ENCODE data around the gene FAM20C.
"Not testable (repeated sequence)": the region's sequence is repeated elsewhere in the genome, so short reads cannot be mapped to it uniquely, and the experiment has no call there.

FAM20C gene

DNA sequence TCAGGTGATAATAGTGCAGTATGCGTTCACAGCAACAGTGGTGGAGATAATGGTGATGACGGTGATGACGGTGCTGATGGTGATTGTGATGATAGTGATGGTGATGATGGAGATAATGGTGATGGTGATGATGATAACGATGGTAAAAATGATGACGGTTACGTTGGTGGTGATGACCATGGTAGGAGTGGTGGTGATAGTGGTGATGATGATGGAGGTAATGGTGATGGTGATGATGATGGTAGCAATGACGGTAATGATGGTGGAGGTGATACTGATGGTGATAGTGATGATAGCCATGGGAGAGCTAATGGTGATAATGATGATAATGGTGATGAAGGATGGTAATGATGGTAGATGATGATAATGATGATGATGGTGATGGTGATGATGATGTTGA lies 45.0 kb downstream of the FAM20C start:
- in situ Hi-C loops (cut with MboI; ENCODE audit: low sequenced_read_pairs) = no loop called here

DNA sequence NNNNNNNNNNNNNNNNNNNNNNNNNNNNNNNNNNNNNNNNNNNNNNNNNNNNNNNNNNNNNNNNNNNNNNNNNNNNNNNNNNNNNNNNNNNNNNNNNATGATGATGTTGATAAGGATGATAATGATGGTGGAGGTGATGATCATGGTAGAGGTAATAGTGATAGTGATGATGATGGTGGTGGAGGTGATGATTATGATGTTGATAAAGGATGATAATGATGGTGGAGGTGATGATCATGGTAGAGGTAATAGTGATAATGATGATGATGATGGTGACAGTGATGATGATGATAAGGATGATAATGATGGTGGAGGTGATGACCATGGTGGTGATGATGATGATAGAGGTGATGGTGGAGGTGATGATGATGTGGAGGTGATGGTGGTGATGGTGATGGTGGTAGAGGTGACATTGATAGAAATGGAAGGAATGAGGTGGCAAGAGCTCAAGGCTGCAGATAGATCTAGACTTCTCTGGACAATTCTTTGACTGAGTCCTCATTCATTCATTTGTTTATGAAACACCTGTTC lies 47.8 kb downstream of the FAM20C start:
- in situ Hi-C loops (cut with MboI; ENCODE audit: low sequenced_read_pairs) = no loop called here

DNA sequence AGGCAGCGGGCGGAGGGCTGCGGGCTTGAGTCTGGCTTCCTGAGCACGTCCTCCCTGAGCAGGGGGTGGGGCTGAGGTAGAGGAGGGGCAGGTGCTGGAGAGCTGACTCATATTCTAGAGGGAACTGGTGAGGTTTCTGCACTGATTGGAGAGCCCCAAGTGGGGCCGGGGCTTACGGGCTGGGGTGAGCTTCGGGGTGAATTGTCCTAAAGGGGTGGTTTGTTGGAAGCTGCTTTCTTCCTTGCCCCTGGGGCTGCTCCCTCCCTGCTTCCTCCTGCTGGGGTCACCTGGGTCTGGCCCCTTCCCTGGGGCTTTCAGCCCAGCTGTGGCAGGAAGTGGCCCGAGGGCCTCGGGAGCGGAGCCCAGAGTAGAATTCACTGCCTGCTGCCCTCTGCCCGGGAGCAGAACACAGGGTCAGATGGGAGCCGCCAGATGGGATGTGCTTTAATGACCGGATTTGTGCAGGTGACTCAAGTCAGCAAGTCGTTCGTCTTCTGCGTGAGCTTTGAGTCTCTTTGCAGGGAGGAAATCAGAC lies 48.6 kb downstream of the FAM20C start:
- in situ Hi-C loops (cut with MboI; ENCODE audit: low sequenced_read_pairs) = no loop called here

DNA sequence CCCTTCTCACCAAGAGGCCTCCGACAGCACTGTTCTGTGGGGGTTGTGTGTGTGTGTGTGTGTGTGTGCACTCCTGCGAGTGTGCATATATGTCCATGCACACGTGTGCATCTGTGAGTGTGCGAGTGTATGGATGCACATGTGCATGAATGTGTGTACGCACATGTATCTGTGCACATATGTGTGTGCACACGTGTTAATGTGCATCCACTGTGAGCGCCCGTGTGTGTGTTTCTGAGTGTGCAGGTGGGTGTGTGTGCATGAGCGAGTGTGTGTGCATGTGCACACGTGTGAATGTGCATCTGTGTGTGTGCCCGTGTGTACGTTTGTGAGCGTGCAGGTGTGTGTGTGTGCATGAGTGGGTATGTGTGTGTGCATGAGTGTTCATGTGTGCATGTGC lies 49.1 kb downstream of the FAM20C start:
- in situ Hi-C loops (cut with MboI; ENCODE audit: low sequenced_read_pairs) = no loop called here

DNA sequence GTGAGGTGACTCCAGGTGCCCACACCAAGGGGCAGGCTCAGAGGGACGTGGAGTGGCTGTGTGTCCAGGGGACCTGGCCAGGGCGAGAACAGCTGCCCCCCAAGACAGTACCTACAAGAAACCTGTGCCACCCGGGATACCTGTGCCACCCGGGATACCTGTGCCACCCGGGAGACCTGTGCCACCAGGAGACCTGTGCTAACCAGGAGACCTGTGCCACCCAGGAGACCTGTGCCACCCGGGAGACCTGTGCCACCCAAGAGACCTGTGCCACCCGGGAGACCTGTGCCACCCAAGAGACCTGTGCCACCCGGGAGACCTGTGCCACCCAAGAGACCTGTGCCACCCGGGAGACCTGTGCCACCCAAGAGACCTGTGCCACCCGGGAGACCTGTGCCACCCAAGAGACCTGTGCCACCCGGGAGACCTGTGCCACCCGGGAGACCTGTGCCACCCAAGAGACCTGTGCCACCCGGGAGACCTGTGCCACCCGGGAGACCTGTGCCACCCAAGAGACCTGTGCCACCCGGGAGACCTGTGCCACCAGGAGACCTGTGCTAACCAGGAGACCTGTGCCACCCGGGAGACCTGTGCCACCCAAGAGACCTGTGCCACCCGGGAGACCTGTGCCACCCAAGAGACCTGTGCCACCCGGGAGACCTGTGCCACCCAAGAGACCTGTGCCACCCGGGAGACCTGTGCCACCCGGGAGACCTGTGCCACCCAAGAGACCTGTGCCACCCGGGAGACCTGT lies 50.6 kb downstream of the FAM20C start:
- in situ Hi-C loops (cut with MboI; ENCODE audit: low sequenced_read_pairs) = not testable (repeated sequence)

DNA sequence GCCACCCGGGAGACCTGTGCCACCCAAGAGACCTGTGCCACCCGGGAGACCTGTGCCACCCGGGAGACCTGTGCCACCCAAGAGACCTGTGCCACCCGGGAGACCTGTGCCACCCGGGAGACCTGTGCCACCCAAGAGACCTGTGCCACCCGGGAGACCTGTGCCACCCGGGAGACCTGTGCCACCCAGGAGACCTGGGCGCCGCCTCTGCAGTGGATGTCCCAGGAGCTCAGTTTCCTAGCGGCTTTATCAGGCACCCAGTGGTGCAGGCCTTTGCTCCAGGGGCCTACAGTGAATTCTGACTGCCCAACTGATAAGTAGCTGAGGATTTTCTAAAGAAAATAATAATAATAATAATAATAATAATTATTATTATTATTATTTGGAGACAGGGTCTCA lies 51.2 kb downstream of the FAM20C start:
- in situ Hi-C loops (cut with MboI; ENCODE audit: low sequenced_read_pairs) = not testable (repeated sequence)

DNA sequence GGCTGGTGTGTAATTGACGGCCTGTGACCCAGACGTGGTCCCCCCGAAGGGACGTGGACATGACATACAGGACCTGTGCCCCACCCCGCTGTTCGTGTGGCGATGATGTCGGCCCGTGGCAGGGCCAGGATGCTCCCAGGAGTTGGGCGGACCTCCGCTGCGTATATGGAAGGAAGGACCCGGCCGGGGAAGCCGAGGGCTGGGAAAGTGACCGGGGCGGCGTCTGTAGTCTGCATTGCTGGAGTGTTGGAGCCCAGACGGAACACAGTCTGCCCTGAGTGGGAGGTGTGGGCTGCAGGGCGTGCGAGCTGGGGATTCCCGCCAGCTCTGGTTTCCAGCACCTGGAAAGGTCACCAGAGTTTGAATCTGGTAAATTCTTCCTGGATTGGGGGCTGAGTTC lies 52.6 kb downstream of the FAM20C start:
- in situ Hi-C loops (cut with MboI; ENCODE audit: low sequenced_read_pairs) = no loop called here

DNA sequence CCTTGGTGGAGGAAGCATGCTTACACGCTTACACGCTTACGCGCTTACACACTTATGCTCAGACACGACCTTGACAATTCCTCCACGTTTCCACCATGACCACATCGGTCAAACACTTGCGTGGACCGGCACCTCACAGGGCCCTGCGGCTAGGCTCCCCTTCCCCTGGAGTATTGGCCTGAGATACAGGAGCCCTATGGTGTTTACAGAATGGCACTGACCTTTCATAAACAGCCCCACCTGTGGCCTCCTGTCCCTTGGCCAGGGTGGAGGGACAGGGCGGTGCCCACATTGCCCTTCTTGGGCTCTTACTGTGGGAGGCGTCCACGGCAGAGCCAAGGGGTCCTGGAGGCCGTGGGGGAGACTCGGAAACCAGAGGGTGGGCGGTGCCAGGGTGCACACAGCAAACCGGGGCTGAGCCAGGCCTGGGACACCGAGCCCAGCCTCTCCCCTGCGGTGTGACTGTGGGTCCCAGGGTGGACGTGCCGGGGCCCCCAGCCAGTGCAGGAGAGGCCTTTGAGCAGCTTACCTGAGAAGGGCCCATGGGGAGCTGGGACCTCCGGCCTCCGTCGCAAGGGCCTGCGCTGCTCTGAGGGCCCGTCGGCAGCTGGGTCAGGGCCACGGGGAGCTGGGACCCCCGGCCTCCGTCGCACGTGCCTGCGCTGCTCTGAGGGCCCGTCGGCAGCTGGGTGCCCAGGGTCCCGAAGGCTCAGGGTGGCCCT lies 53.4 kb downstream of the FAM20C start:
- in situ Hi-C loops (cut with MboI; ENCODE audit: low sequenced_read_pairs) = no loop called here

DNA sequence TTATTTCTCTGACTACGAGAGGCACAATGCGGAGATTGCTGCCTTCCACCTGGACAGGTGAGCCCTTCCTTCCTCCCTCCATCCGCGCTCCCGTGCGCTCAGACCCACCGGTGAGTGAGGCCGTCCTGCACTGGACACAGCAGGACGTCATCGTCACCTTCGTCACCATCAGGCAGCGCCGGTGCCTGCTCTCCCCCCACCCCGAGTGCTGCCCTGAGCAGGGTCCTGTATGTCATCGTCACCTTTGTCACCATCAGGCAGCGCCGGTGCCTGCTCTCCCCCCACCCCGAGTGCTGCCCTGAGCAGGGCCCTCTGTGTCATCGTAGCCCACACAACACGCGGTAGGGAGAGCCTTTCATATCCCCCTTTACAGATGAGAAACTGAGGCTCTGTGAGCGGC lies 54.1 kb downstream of the FAM20C start:
- in situ Hi-C loops (cut with MboI; ENCODE audit: low sequenced_read_pairs) = no loop called here

DNA sequence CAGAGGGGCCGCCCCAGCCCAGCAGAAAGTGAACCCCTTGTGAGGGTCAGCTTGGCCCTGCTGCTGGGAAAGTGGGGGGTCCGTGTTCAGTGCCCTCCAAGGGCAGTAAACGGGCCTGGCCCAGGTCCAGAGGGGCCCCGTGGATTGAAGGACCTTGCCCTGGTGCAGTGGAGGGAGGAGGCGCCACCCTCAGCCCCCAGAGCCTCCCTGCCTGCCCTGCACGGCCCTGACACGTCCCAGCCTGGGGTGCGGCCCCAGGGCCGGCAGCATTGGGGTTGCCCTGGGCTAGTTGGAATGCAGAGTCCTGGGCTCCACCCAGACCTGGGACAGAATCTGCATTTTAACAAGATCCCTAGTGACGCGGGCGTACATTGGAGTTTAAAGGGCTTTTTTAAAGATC lies 54.8 kb downstream of the FAM20C start:
- in situ Hi-C loops (cut with MboI; ENCODE audit: low sequenced_read_pairs) = no loop called here

DNA sequence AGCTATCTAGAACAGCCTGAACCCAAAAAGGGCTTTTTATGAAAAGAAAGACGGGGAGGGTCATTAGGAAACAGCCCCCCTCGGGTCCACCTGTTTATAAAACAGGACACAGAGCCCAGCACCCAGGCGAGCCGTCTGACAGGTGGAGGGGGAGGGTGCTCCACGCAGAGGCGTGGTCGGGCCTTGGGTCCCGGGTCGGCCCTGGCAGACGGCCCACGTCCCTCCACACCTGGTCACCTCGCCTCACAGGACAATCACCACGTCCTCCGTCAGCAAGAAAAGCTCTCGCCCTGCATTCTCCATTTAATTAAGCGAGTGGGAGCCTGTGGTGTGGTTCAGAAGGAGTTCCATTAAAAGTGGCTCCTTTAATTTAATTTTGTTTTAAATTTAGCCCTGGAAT lies 55.3 kb downstream of the FAM20C start:
- in situ Hi-C loops (cut with MboI; ENCODE audit: low sequenced_read_pairs) = no loop called here

DNA sequence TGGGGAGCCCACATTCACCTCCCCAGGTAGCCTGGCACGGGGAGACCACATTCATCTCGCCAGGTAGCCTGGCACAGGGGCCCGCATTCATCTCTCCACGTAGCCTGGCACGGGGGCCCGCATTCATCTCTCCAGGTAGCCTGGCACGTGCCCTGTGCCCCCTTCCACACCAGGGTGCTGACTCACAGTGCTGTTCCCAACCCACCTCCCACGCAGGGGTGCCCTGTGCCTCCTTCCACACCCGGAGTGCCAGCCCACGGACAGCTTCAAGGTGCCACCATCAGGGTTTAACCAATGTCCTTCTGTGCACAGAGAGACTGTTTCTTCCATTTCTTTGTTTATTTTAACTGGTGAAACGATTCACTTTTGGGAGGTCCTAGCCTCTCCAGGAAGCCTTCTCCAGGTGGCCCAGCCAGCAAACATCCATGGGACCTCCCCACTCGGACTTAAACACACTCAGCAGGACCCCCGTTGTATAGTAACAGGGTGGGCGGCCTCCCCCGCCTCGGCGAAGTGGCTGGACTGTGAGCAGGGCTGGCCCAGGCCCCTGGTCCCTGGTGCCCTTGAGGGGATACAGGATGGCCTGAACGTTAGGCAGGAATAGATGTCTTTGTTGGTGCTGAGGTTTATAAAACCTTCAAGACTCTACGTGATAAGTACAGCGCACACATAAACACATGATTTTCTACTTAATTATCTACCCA lies 56.5 kb downstream of the FAM20C start:
- in situ Hi-C loops (cut with MboI; ENCODE audit: low sequenced_read_pairs) = no loop called here

DNA sequence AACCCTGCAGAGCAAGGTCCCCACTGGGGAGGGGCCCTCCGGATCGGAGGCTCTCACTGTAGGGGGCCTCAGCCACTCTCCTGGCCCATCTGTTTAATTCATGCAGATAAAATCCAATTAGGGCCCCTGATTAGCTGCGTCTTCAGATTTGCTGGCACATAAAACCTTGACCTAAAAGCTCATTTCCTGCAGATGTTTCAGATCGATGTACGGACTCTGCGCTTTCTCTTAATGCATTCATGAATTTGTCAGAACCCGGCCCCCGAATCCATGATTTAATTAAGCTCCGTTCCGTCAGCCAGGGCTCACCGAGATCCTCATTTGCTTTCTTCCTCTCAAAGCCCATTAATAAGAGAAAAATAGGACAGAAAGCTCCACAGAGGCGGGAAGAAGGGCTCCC lies 57.6 kb downstream of the FAM20C start:
- in situ Hi-C loops (cut with MboI; ENCODE audit: low sequenced_read_pairs) = no loop called here

DNA sequence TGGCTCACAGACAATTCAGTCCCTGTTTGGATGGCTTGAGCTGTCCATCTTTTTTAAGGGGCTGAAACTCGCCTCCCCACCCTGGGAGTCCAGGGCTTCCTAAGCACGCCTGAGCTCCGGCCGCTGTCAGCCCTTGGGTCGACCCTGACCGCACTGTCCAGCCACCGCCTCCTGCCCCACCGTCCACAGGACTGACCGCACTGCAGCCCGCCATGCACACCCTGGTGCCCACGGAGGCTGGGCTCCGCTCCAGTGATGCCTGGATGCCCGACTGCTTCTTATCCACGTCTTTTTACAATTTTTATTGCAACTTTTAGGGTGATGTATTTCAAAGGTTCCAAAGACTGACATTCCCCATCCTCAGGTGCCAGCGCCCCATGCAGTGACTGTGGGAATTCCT lies 58.2 kb downstream of the FAM20C start:
- in situ Hi-C loops (cut with MboI; ENCODE audit: low sequenced_read_pairs) = no loop called here

DNA sequence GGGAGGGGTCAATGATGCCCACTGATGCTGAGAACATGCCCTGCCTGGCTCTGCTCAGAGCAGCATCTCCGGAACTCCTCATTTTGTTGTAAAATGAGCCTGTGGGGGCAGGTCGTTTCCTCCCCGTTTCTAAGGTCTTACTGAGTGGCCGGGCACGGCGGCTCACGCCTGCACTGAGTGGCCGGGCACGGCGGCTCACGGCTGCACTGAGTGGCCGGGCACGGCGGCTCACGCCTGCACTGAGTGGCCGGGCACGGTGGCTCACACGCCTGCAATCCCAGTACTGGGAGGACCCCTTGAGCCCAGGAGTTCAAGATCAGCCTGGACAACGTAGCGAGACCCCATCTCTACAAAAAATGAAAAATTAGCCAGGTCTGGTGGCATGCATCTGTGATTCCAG lies 58.6 kb downstream of the FAM20C start:
- in situ Hi-C loops (cut with MboI; ENCODE audit: low sequenced_read_pairs) = no loop called here

DNA sequence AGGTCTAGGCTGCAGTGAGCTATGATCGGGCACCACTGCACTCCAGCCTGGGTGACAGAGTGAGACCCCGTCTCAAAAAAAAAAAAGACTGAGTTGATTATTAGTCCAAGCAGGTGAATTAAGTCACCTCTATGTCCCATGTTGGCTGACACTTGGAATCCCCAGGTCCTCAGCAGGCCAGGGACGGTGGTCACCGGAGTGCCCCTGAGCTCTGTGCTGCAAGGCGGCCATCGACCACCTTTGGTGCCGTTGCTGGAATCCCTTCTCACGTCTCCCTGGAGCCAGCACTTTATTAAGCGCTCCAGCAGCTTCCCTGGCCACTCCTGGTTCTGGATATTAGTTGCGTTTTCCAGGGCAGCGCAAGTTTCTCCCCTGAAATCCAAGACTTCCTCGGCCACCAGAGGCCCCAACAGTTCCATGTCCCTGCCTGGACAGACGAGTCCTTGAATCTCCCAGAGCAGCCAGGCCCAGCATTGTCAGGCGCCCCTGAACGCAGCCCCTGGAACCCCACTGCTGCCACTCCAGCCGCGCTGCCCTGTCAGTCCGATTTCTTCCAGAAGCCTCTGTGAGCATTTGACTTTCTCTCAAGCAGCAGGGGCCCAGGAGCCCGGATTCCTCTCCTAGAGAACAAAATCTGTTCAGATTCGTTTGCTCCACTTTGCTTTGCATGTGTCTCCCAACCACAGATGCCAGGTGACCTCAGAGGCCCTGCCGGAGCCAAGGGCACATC lies 59.2 kb downstream of the FAM20C start:
- in situ Hi-C loops (cut with MboI; ENCODE audit: low sequenced_read_pairs) = no loop called here

DNA sequence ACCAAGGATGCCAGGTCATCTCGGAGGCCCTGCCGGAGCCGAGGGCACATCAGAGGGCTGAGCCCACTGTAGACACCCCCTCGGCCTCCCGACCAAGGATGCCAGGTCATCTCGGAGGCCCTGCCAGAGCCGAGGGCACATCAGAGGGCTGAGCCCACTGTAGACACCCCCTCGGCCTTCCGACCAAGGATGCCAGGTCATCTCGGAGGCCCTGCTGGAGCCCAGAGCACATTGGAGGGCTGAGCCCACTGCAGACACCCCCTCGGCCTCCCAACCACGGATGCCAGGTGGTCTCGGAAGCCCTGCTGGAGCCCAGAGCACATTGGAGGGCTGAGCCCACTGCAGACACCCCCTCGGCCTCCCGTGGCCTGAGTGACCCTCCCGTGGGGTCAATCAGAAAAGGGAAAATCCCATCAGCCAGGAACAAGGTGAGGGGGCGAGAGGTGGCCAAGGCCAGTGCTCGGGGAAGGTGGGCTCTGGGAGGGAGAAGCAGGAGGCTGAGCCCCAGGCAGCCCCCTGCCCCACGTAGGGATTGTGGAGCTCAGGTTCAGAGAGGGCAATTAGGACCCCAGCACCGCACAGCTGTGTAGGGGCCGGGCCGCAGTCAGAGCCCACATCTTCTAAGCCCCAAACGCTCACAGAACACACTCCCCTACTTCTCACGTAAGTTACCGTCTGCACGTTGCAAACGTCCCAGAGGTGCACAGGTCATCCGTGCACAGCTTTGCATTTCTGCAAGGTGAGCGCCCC lies 60.0 kb downstream of the FAM20C start:
- in situ Hi-C loops (cut with MboI; ENCODE audit: low sequenced_read_pairs) = no loop called here

DNA sequence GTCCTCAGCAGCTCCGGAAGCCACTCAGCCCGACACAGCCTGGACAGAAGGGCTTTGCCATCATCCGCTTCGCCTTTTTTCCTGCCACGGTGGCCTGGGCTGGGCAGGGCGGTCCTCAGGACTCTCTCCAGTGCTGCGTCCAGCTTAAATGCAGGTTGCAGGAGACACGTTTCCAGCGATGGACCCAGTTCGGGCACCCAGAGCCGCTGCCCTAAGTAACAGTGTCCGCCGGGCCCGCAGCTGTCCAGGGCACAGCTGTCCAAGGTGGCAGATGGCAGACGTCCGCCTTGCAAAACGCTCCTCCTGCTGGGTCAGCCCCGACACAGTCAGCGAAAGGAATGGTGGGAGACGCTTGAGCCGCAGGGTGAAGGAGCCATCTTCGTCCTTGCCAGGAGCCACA lies 60.6 kb downstream of the FAM20C start:
- in situ Hi-C loops (cut with MboI; ENCODE audit: low sequenced_read_pairs) = no loop called here

DNA sequence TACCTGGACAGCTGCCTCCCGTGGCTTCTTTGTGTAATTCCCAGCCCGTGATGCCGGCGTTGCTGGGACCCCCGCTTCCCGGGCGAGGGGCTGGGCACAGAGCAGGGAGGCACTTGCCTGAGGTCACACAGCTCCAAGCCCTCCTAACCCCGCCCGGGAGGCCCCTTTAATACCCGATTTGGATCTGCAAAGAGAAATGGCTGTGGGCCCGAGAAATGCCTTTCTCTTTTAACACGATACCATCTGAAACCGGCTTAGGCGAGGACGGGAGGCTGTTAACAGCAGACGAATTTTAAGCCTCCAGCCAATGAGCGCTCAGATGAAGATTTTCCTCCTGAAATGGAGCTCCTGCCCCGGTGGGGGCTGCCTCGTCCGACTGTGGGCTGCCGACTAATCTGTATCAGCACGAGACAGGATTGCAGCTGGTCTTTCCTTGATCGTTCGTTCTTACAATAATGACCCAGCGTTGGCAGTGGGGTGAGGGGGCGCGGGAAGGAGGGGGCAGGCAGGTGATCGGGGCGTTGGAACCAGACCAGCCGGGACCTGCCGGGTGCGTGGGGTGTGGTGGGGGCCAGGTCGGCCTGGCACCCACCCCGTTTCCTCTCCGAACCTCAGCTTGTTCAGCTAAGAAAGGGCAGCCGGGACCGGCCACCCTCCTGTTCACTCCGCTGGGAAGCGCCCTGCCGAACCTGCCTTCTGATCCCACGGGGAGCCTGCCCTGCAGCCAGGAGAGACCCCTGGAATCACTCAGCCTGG lies 61.4 kb downstream of the FAM20C start:
- in situ Hi-C loops (cut with MboI; ENCODE audit: low sequenced_read_pairs) = no loop called here

Data from hTERT RPE-1 (cell line).